Common myeloid progenitor, CD34-positive (primary cell): Measurements from ENCODE around the gene FAM107B.
A peak's percentile ranks its signal among the peaks of the same experiment; 100 is the strongest.

Source experiments
- CTCF ChIA-PET: fragments of 350-600 bp; sonication (Branson Sonifier 250); formaldehyde crosslinking; loops from one replicate; lab custom pipeline; 2021; ENCODE audit warnings: antibody characterized with exemption; lab: Charles Lee
- POLR2A ChIA-PET: fragments of 350-600 bp; sonication (Branson Sonifier 250); formaldehyde crosslinking; loops from one replicate; lab custom pipeline; 2021; ENCODE audit warnings: antibody characterized with exemption; lab: Charles Lee
- DNase-seq, 3 donors: peaks; one replicate each; pipeline versions ENCODE4 v3.0.0 to v3.0.0-alpha.2; 2013
- H3K27ac ChIP-seq, 2 experiments: 1 replicate in 1 of 2; 2 replicates in 1 of 2; pipeline ENCODE4 v1.7.0; 2013; ENCODE audit warnings: inconsistent platforms in 2 of 2, low read length in 2 of 2, mild to moderate bottlenecking in 2 of 2, low read depth in 1 of 2, moderate library complexity in 1 of 2; ENCODE audit not compliant: severe bottlenecking in 2 of 2, insufficient read depth in 1 of 2, poor library complexity in 1 of 2
- H3K27me3 ChIP-seq, 5 experiments: replicated peaks in 2 of 5; 1 replicate in 3 of 5; 2 replicates in 2 of 5; pipeline versions ENCODE4 v1.6.1 to v1.7.0; 2013; ENCODE audit warnings: low read length in 4 of 5, mild to moderate bottlenecking in 2 of 5, moderate library complexity in 2 of 5, inconsistent platforms in 1 of 5; ENCODE audit not compliant: insufficient read depth in 5 of 5, control insufficient read depth in 4 of 5
- H3K36me3 ChIP-seq, 4 experiments: 1 replicate in 2 of 4; 2 replicates in 2 of 4; pipeline versions ENCODE4 v1.6.1 to v1.7.0; 2013; ENCODE audit warnings: low read length in 3 of 4, control low read depth in 1 of 4, mild to moderate bottlenecking in 1 of 4; ENCODE audit not compliant: control insufficient read depth in 4 of 4, insufficient read depth in 4 of 4
- H3K4me1 ChIP-seq, 4 experiments: 1 replicate in 3 of 4; 2 replicates in 1 of 4; pipeline versions ENCODE4 v1.6.1 to v1.7.1; 2013; ENCODE audit warnings: low read length in 3 of 4, mild to moderate bottlenecking in 3 of 4, control low read depth in 1 of 4, inconsistent platforms in 1 of 4, moderate library complexity in 1 of 4; ENCODE audit not compliant: control insufficient read depth in 4 of 4, insufficient read depth in 4 of 4; ENCODE audit errors: control extremely low read depth in 1 of 4
- H3K4me3 ChIP-seq, 7 experiments: 1 replicate in 4 of 7; 2 replicates in 3 of 7; pipeline versions ENCODE4 v1.5.1 to v1.7.0; 2013; ENCODE audit warnings: mild to moderate bottlenecking in 7 of 7, low read length in 6 of 7, moderate library complexity in 6 of 7, inconsistent platforms in 2 of 7, low read depth in 2 of 7, control low read depth in 1 of 7; ENCODE audit not compliant: insufficient read depth in 4 of 7, control insufficient read depth in 1 of 7; ENCODE audit errors: extremely low read depth in 1 of 7
- H3K9me3 ChIP-seq, 5 experiments: 1 replicate in 4 of 5; 2 replicates in 1 of 5; pipeline versions ENCODE4 v1.6.1 to v1.7.1; 2013; ENCODE audit warnings: low read length in 4 of 5, mild to moderate bottlenecking in 2 of 5, inconsistent platforms in 1 of 5, low read depth in 1 of 5, moderate library complexity in 1 of 5; ENCODE audit not compliant: control insufficient read depth in 4 of 5, insufficient read depth in 2 of 5; ENCODE audit errors: control extremely low read depth in 1 of 5
- WGBS: methylation state at CpG from one replicate; pipeline ENCODE4 v1.1.5; 2013; ENCODE audit not compliant: insufficient coverage; 5-methylcytosine and 5-hydroxymethylcytosine counted together

The FAM107B gene

DNA sequence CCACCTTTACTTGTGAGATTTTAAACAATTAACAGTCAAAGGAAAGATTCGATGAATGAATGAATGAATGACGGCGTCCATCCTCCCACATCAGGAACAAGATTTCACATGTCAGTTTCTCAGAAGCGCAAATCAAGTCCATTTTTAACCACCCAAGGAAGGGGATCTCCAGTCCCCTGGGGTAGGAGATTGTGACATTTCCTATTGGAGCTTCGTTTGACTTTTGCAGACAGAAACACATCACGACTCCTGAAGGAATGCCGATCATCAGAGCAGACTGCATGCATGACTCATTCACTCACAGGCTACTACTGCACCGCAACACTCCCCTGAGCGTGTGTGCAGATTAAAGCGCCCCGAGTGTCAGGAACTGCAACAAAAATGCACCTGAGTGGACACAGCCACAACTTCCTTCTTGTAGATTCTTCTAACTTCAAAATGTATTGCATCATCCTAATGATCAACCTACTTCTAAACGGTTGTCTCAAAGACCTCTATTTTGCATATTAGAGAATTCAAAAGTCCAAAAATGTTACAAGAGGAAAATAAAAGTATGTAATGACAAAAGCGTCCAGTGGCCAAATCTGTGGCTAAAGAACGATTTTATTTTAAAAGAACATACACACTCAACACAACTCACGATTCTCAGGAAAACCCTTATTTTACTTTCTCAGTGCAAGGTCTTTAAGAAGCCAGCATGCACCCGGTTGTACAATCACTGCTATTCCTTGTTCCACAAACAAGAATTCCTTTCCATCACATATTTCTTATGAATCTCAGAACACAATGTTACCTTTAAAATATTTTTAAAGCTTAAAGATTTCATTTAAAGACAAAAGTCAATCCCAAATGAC, 172.6 kb downstream of the FAM107B start:
- Histone ChIP-seq H3K4me3 (peak overlapping the region in 3 of 7 experiments; percentile 19 to 71 (median 31)), H3K4me1 (peaks cover 4 to 32% (median 21%) of the 10 kb centered on the region in 4 experiments), H3K27me3 (peaks cover 0 to 11% (median 4%) of the 10 kb centered on the region in 5 experiments), H3K27ac (no peak overlapping the region), H3K36me3 (peaks cover 0 to 31% (median 3%) of the 10 kb centered on the region in 4 experiments), H3K9me3 (no peaks in the 10 kb centered on the region)
- ChIA-PET POLR2A (no interaction called here), CTCF (no interaction called here)
- 49% methylated on average over 8 of the region's 16 CpGs for WGBS
- DNase-seq = peak in 2 of 3 donors; percentile 81 to 88

GRCh38 chr10:14601326-14601725, 173.4 kb downstream of the FAM107B start:
- POLR2A ChIA-PET = no interaction called here
- H3K27ac ChIP-seq = no peak overlapping the region
- WGBS = 92% methylated on average over 3 of the region's 4 CpGs
- H3K27me3 ChIP-seq = peaks cover 0 to 11% (median 4%) of the 10 kb centered on the region in 5 experiments
- H3K36me3 ChIP-seq = peaks cover 0 to 36% (median 3%) of the 10 kb centered on the region in 4 experiments
- no peaks in the 10 kb centered on the region for H3K9me3 ChIP-seq
- DNase-seq = no peak
- CTCF ChIA-PET = no interaction called here
- peaks cover 4 to 32% (median 21%) of the 10 kb centered on the region in 4 experiments for H3K4me1 ChIP-seq
- no peak overlapping the region for H3K4me3 ChIP-seq

GRCh38 chr10:14600065-14600464, 174.6 kb downstream of the FAM107B start:
- Histone ChIP-seq H3K4me3 (no peak overlapping the region), H3K4me1 (peaks cover 4 to 31% (median 20%) of the 10 kb centered on the region in 4 experiments), H3K9me3 (no peaks in the 10 kb centered on the region), H3K36me3 (peaks cover 0 to 41% (median 3%) of the 10 kb centered on the region in 4 experiments), H3K27me3 (peaks cover 0 to 10% (median 2%) of the 10 kb centered on the region in 5 experiments), H3K27ac (no peak overlapping the region)
- ChIA-PET CTCF (interaction anchor here (0.7 to 1.0 kb wide), 2 partner anchors 21 to 138 kb away, joined by 3 read pairs; no protein-coding TSS in a partner anchor), POLR2A (no interaction called here)
- no peak for DNase-seq
- 98% methylated on average over 8 of the region's 8 CpGs for WGBS

GRCh38 chr10:14598809-14599764, 175.6 kb downstream of the FAM107B start:
- peaks cover 0 to 41% (median 3%) of the 10 kb centered on the region in 4 experiments for H3K36me3 ChIP-seq
- 95% methylated on average over 9 of the region's 11 CpGs for WGBS
- CTCF ChIA-PET = interaction anchor here (1.1 kb wide), 1 partner anchor 39 kb away, joined by 4 read pairs; no protein-coding TSS in a partner anchor
- no peak for DNase-seq
- H3K27me3 ChIP-seq = peaks cover 0 to 8% (median 0%) of the 10 kb centered on the region in 5 experiments
- no peak overlapping the region for H3K27ac ChIP-seq
- no peaks in the 10 kb centered on the region for H3K9me3 ChIP-seq
- H3K4me1 ChIP-seq = peaks cover 4 to 25% (median 13%) of the 10 kb centered on the region in 4 experiments
- no peak overlapping the region for H3K4me3 ChIP-seq
- POLR2A ChIA-PET = no interaction called here

- peaks cover 0 to 38% (median 1%) of the 10 kb centered on the region in 4 experiments for H3K36me3 ChIP-seq
- ChIA-PET POLR2A (no interaction called here), CTCF (interaction anchor here (1.6 kb wide), 1 partner anchor 48 kb away, joined by 3 read pairs; no protein-coding TSS in a partner anchor)
- 97% methylated on average over 11 of the region's 11 CpGs for WGBS
- H3K4me3 ChIP-seq = no peak overlapping the region
- no peak for DNase-seq
- no peaks in the 10 kb centered on the region for H3K9me3 ChIP-seq
- H3K27ac ChIP-seq = no peak overlapping the region
- H3K27me3 ChIP-seq = no peaks in the 10 kb centered on the region
- no peaks in the 10 kb centered on the region for H3K4me1 ChIP-seq
These were observed 179.0 kb downstream of the FAM107B start for GRCh38 chr10:14595526-14596182.

DNA sequence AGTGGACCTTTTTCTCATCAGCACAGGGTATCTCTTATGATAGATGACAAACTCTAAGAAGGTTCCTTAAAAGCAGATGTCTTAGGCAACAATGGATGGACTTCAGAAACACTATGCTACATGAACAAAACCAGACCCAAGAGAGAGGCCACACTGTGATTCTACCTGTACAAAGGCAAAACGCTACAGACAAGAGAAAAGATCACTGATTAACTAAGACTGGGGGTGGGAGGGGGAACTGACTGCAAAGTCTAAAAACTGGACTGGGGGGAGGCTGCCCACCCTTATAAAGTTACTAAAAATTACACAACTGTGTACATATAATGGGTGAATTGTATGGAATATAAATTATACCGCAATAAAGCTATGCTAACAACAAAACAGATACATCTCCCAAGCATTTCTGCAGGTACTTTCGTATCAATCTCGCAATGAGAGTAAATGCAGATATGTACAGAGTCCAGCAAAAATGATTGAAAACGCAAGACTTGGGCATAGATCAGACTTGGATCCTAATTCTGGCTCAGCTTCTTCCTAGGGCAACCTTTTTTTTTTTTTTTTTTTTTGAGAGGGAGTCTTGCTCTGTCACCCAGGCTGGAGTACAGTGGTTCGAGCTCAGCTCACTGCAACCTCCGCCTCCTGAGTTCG, 179.7 kb downstream of the FAM107B start:
- 98% methylated on average over 5 of the region's 8 CpGs for WGBS
- ChIA-PET POLR2A (no interaction called here), CTCF (interaction anchor here (1.6 kb wide), 1 partner anchor 47 kb away, joined by 3 read pairs; no protein-coding TSS in a partner anchor)
- no peak overlapping the region for H3K27ac ChIP-seq
- H3K9me3 ChIP-seq = no peaks in the 10 kb centered on the region
- H3K4me3 ChIP-seq = no peak overlapping the region
- no peaks in the 10 kb centered on the region for H3K4me1 ChIP-seq
- H3K36me3 ChIP-seq = peaks cover 0 to 32% (median 1%) of the 10 kb centered on the region in 4 experiments
- no peak for DNase-seq
- no peaks in the 10 kb centered on the region for H3K27me3 ChIP-seq
